HG03045 (cell line): ENCODE data around the gene BRAF.
"Not testable (repeated sequence)": the region's sequence is repeated elsewhere in the genome, so short reads cannot be mapped to it uniquely, and the experiment has no call there.

Experiments
- ATAC-seq: cut with Tn5 transposase; IDR thresholded peaks from one replicate; pipeline ENCODE4 v1.9.1; 2021; ENCODE audit warnings: mild to moderate bottlenecking, moderate library complexity; ENCODE audit not compliant: unreplicated experiment

BRAF gene

GRCh38 chr7:140881507-140882228, 43.1 kb downstream of the BRAF start:
- no peak for ATAC-seq

- no peak for ATAC-seq
These were observed 47.5 kb downstream of the BRAF start for GRCh38 chr7:140877249-140877524.

- peak; percentile 76 for ATAC-seq
These were observed 48.0 kb downstream of the BRAF start for GRCh38 chr7:140876519-140877248.

GRCh38 chr7:140873434-140873833, 51.3 kb downstream of the BRAF start:
- no peak for ATAC-seq

- ATAC-seq = no peak
These were observed 54.7 kb downstream of the BRAF start for GRCh38 chr7:140870003-140870402.

GRCh38 chr7:140869430-140869829, 55.3 kb downstream of the BRAF start:
- ATAC-seq = no peak

- ATAC-seq = no peak
These were observed 57.0 kb downstream of the BRAF start for GRCh38 chr7:140867467-140868462.

GRCh38 chr7:140866926-140867325, 57.8 kb downstream of the BRAF start:
- no peak for ATAC-seq

- ATAC-seq = no peak
These were observed 60.0 kb downstream of the BRAF start for GRCh38 chr7:140864732-140865131.

GRCh38 chr7:140863867-140864266, 60.9 kb downstream of the BRAF start:
- no peak for ATAC-seq

- ATAC-seq = no peak
These were observed 61.5 kb downstream of the BRAF start for GRCh38 chr7:140863184-140863583.

GRCh38 chr7:140857048-140857447, 67.7 kb downstream of the BRAF start:
- no peak for ATAC-seq

- ATAC-seq = no peak
These were observed 83.5 kb downstream of the BRAF start for GRCh38 chr7:140841166-140841715.

- ATAC-seq = no peak
These were observed 93.0 kb downstream of the BRAF start for GRCh38 chr7:140831724-140832123.

- no peak for ATAC-seq
These were observed 95.0 kb downstream of the BRAF start for GRCh38 chr7:140829720-140830119.

GRCh38 chr7:140828741-140829140, 96.0 kb downstream of the BRAF start:
- ATAC-seq = no peak

GRCh38 chr7:140817383-140817782, 107.3 kb downstream of the BRAF start:
- not testable (repeated sequence) for ATAC-seq

GRCh38 chr7:140810830-140811556, 113.7 kb downstream of the BRAF start:
- ATAC-seq = peak; percentile 81

GRCh38 chr7:140810385-140810784, 114.3 kb downstream of the BRAF start:
- ATAC-seq = no peak

- no peak for ATAC-seq
These were observed 145.8 kb downstream of the BRAF start for GRCh38 chr7:140778975-140779374.
